ENCODE results near the gene SLC12A2.

The SLC12A2 gene

GRCh38 chr5:128174951-128175350, 91.4 kb downstream of the SLC12A2 start:
- FAIRE-seq (no peak), DNase-seq (ENCODE audit: insufficient read length) (no peak)
- no peak for TF ChIP-seq TAF1 (IDR thresholded peaks at IDR 0.05; ENCODE audit: borderline replicate concordance, low read depth, low read length)
- no peak for TF ChIP-seq POLR2AphosphoS5 (IDR thresholded peaks at IDR 0.05; ENCODE audit: low read depth, low read length)
- no peak for TF ChIP-seq POLR2A (IDR thresholded peaks at IDR 0.05; ENCODE audit: low read depth, low read length)

GRCh38 chr5:128192368-128192767, 108.8 kb downstream of the SLC12A2 start:
- TF ChIP-seq POLR2A (IDR thresholded peaks at IDR 0.05; ENCODE audit: low read depth, low read length) (no peak), TAF1 (IDR thresholded peaks at IDR 0.05; ENCODE audit: borderline replicate concordance, low read depth, low read length) (no peak), POLR2AphosphoS5 (IDR thresholded peaks at IDR 0.05; ENCODE audit: low read depth, low read length) (no peak)
- no peak for DNase-seq (ENCODE audit: insufficient read length)
- no peak for FAIRE-seq

DNA sequence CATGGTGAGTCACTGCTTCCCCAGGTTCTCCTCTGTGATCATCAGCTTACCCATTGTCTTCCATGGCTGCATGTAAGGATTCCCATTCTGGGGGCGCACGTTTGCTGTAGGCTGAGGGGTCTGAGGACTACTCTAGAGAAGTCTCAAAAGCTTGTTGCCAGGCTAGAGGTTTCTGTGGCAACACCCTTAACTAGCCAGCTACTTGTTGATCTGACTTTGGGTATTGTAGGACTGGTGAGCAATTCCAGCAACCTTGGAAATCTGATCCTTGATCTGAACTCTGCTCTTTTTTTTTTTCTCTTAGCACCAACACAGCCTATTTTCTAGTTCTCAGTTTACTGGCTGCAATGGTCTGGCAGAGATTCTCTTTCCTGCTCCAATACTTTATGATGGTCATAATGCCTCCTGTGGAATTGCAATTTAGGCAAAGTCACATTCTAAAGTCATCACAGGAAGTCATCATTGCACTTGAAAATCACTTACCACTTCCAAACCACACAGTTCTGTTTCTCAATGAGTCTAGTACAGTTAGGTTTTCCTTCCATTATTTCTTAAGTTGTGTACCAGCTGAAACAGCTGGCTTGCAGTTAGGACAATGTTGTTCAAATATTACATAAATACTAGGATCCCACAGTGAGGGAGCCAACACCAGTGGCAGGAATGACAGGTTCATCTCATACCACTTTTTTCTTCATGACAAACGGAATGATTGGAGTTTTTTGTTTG, 110.3 kb downstream of the SLC12A2 start:
- FAIRE-seq, result no peak
- TF ChIP-seq POLR2AphosphoS5 (IDR thresholded peaks at IDR 0.05; ENCODE audit: low read depth, low read length) (no peak), POLR2A (IDR thresholded peaks at IDR 0.05; ENCODE audit: low read depth, low read length) (no peak), TAF1 (IDR thresholded peaks at IDR 0.05; ENCODE audit: borderline replicate concordance, low read depth, low read length) (no peak)
- DNase-seq (ENCODE audit: insufficient read length), result no peak

GRCh38 chr5:128195316-128195715, 111.8 kb downstream of the SLC12A2 start:
- DNase-seq (ENCODE audit: insufficient read length), result no peak
- TF ChIP-seq POLR2A (IDR thresholded peaks at IDR 0.05; ENCODE audit: low read depth, low read length), result no peak
- TF ChIP-seq TAF1 (IDR thresholded peaks at IDR 0.05; ENCODE audit: borderline replicate concordance, low read depth, low read length), result no peak
- no peak for TF ChIP-seq POLR2AphosphoS5 (IDR thresholded peaks at IDR 0.05; ENCODE audit: low read depth, low read length)
- FAIRE-seq, result no peak

DNA sequence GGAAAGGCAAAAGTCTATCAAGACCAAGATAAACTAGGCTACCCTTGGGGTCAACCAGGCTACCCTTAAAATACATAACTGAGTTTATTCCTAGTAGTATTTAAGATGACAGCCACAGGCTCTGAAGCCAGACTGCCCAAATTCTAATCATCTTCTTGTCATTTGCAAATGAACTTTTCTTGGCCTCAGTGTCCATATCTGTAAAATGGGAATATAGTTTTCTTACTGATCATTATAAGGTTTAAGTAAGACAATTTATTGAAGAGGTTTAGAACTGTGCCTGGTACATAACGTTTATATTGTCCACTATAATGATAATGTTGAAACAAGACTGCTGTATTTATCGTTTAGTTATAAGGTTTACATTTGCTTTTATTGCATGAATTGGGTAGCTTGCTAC, 112.5 kb downstream of the SLC12A2 start:
- TF ChIP-seq POLR2A (IDR thresholded peaks at IDR 0.05; ENCODE audit: low read depth, low read length) (no peak), TAF1 (IDR thresholded peaks at IDR 0.05; ENCODE audit: borderline replicate concordance, low read depth, low read length) (no peak), POLR2AphosphoS5 (IDR thresholded peaks at IDR 0.05; ENCODE audit: low read depth, low read length) (no peak)
- DNase-seq (ENCODE audit: insufficient read length) (no peak), FAIRE-seq (no peak)

GRCh38 chr5:128196791-128197190, 113.2 kb downstream of the SLC12A2 start:
- FAIRE-seq (no peak), DNase-seq (ENCODE audit: insufficient read length) (no peak)
- TF ChIP-seq POLR2A (IDR thresholded peaks at IDR 0.05; ENCODE audit: low read depth, low read length) (no peak), TAF1 (IDR thresholded peaks at IDR 0.05; ENCODE audit: borderline replicate concordance, low read depth, low read length) (no peak), POLR2AphosphoS5 (IDR thresholded peaks at IDR 0.05; ENCODE audit: low read depth, low read length) (no peak)

GRCh38 chr5:128197896-128198522, 114.4 kb downstream of the SLC12A2 start:
- TF ChIP-seq TAF1 (IDR thresholded peaks at IDR 0.05; ENCODE audit: borderline replicate concordance, low read depth, low read length) (no peak), POLR2AphosphoS5 (IDR thresholded peaks at IDR 0.05; ENCODE audit: low read depth, low read length) (no peak), POLR2A (IDR thresholded peaks at IDR 0.05; ENCODE audit: low read depth, low read length) (no peak)
- no peak for FAIRE-seq

GRCh38 chr5:128199104-128199503, 115.5 kb downstream of the SLC12A2 start:
- no peak for TF ChIP-seq TAF1 (IDR thresholded peaks at IDR 0.05; ENCODE audit: borderline replicate concordance, low read depth, low read length)
- no peak for TF ChIP-seq POLR2A (IDR thresholded peaks at IDR 0.05; ENCODE audit: low read depth, low read length)
- no peak for TF ChIP-seq POLR2AphosphoS5 (IDR thresholded peaks at IDR 0.05; ENCODE audit: low read depth, low read length)
- DNase-seq (ENCODE audit: insufficient read length) (no peak), FAIRE-seq (no peak)

More at GRCh38 chr5:128197896-128198522, 114.4 kb downstream of the SLC12A2 start:
- no peak for DNase-seq (ENCODE audit: insufficient read length)

DNA sequence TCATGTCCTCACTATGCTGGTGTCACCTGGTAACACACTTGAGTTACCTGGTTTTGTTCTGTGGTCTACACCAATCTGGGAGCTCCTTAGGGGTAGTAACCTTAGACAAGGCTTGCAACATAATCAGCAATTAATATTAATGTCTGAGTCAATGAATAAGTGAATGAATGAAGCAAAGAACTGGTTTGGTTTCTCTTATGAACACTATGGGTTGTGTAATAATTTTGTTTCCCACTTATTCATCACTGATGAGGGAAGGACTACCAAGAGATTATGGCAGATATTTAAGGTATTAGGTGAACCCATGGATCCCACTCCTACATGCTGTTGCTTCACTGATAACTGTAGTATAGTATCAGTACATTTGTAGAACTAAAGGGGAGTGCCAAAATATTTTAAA, 116.0 kb downstream of the SLC12A2 start:
- FAIRE-seq (no peak), DNase-seq (ENCODE audit: insufficient read length) (no peak)
- no peak for TF ChIP-seq POLR2AphosphoS5 (IDR thresholded peaks at IDR 0.05; ENCODE audit: low read depth, low read length)
- TF ChIP-seq TAF1 (IDR thresholded peaks at IDR 0.05; ENCODE audit: borderline replicate concordance, low read depth, low read length), result no peak
- no peak for TF ChIP-seq POLR2A (IDR thresholded peaks at IDR 0.05; ENCODE audit: low read depth, low read length)

DNA sequence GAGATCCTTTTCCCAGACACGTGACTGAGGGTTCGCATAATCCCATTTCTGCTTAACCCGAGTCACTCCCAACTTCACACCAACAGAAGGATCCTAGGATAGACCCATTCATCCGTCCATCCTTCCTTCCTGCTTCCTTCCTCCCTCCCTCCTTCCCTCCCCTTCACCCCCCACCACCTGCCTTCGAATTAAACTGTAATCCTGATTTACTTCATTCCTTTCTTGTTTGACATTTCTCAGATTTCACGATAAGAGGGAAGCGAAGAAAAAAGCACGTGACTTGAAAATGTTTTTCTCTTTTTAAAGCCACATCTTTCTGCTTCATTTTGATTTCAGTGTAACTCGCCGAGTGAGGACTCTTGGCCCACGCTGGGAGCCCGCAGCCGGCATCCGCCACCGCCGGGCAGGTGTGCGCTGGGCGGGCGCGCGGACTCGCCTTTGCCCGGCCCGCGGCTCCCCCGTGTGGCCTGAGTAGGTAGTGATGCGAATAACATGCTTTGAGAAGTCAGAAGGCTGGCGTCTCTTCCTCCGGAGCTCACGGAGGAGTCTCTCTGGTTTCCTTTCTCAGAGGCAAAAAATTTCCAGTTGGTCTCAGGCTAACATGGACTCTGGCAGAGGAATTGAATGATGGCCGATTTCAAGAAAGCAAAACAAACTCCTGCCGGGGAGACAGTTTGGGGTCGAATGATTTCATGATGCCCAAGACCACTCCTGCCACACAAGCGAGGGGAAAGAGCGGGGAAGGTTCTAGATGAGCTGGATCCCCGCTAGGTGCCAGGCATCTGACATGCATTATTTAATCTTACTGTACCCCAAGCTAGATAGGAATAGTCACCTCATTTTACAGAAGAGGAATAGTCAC, 117.7 kb downstream of the SLC12A2 start:
- no peak for TF ChIP-seq POLR2A (IDR thresholded peaks at IDR 0.05; ENCODE audit: low read depth, low read length)
- no peak for TF ChIP-seq POLR2AphosphoS5 (IDR thresholded peaks at IDR 0.05; ENCODE audit: low read depth, low read length)
- TF ChIP-seq TAF1 (IDR thresholded peaks at IDR 0.05; ENCODE audit: borderline replicate concordance, low read depth, low read length), result no peak
- FAIRE-seq (peak; percentile 46), DNase-seq (ENCODE audit: insufficient read length) (peak; percentile 45)

DNA sequence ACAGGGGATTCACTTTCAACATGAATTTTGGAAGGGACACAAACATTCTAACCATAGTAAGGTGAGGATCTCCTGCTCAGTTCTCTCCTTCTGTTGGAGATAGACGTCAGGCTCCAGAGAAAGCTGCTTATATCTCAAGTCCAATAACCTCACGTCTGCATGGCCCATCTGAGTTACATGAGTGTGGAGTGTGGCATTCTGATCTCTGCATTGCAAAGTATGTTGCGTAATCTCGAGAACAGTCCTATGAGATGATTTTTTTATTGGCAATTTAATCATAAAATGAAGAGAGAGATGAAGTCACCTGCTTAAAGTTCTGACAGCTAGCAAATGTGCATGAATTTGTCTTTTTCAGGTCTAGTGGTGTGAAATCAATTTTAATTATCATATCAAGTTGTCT, 118.8 kb downstream of the SLC12A2 start:
- DNase-seq (ENCODE audit: insufficient read length) (no peak), FAIRE-seq (no peak)
- TF ChIP-seq POLR2A (IDR thresholded peaks at IDR 0.05; ENCODE audit: low read depth, low read length) (no peak), TAF1 (IDR thresholded peaks at IDR 0.05; ENCODE audit: borderline replicate concordance, low read depth, low read length) (no peak), POLR2AphosphoS5 (IDR thresholded peaks at IDR 0.05; ENCODE audit: low read depth, low read length) (no peak)
